PC-9 (cell line): ENCODE data around the gene SLC9A3. TPM values are rescaled to one million over a fixed set of nuclear protein-coding genes. Genes with fewer than 3 reads are reported as not detected.

Experiments used
- BruUV-seq: library from RNA; stranded (reverse); fragments of 400-500 nt; replicated peaks from 2 replicates; lab custom pipeline; 2021; lab: Mats Ljungman, UMichigan
- CTCF ChIA-PET: fragments of 300-600 bp; sonication (Branson Sonifier 250); formaldehyde crosslinking; loops from one replicate; lab custom pipeline; 2022; ENCODE audit warnings: antibody characterized with exemption; lab: Charles Lee
- POLR2A ChIA-PET: fragments of 300-600 bp; sonication (Branson Sonifier 250); formaldehyde crosslinking; loops from one replicate; lab custom pipeline; 2022; ENCODE audit warnings: antibody characterized with exemption; ENCODE audit not compliant: unreplicated experiment; lab: Charles Lee
- DNase-seq, 2 experiments: peaks; one replicate each; pipeline versions ENCODE4 v3.0.0 to v3.0.0-alpha.2; 2015 to 2022; ENCODE audit warnings: mixed read lengths in 1 of 2
- H2AFZ ChIP-seq: fragments of 200-600 bp; sonication (generic); 2 replicates; pipeline ENCODE4 v1.8.1; 2017; ENCODE audit warnings: antibody characterized with exemption
- H3F3A ChIP-seq: fragments of 200-600 bp; sonication (generic); 2 replicates; pipeline ENCODE4 v1.8.1; 2017; ENCODE audit warnings: antibody characterized with exemption, mild to moderate bottlenecking, low read depth; ENCODE audit not compliant: insufficient read depth
- H3K27ac ChIP-seq: fragments of 200-600 bp; sonication (generic); 2 replicates; pipeline ENCODE4 v1.6.1; 2016; ENCODE audit warnings: mixed run types
- H3K27me3 ChIP-seq: fragments of 200-600 bp; sonication (generic); 2 replicates; pipeline ENCODE4 v1.6.1; 2016; ENCODE audit warnings: low read depth, mixed run types; ENCODE audit not compliant: insufficient read depth
- H3K36me3 ChIP-seq: fragments of 200-600 bp; sonication (generic); 2 replicates; pipeline ENCODE4 v1.6.1; 2016; ENCODE audit warnings: low read depth, mixed run types
- H3K4me1 ChIP-seq: fragments of 200-600 bp; sonication (generic); replicated peaks from 2 replicates; pipeline ENCODE4 v1.6.1; 2016; ENCODE audit warnings: mixed run types; ENCODE audit not compliant: insufficient read depth
- H3K4me2 ChIP-seq: fragments of 200-600 bp; sonication (generic); 2 replicates; pipeline ENCODE4 v1.6.1; 2017; ENCODE audit warnings: mixed run types
- H3K4me3 ChIP-seq: fragments of 200-600 bp; sonication (generic); 2 replicates; pipeline ENCODE4 v1.6.1; 2016; ENCODE audit warnings: mixed run types
- H3K79me2 ChIP-seq: fragments of 200-600 bp; sonication (generic); 2 replicates; pipeline ENCODE4 v1.6.1; 2017; ENCODE audit warnings: low read depth, mixed run types
- H3K9me2 ChIP-seq: fragments of 200-600 bp; sonication (generic); 2 replicates; pipeline ENCODE4 v1.8.1; 2017; ENCODE audit warnings: mild to moderate bottlenecking; ENCODE audit not compliant: insufficient read depth
- H3K9me3 ChIP-seq: fragments of 200-600 bp; sonication (generic); 2 replicates; pipeline ENCODE4 v1.8.1; 2016; ENCODE audit warnings: low read depth; ENCODE audit not compliant: insufficient read depth
- H4K20me1 ChIP-seq: fragments of 200-600 bp; sonication (generic); 2 replicates; pipeline ENCODE4 v1.8.1; 2017; ENCODE audit not compliant: insufficient read depth
- CTCF ChIP-seq: fragments of 200-600 bp; sonication (generic); conservative IDR thresholded peaks from 2 replicates; pipeline ENCODE4 v1.6.1; 2017; ENCODE audit warnings: mixed run types, antibody characterized with exemption, mild to moderate bottlenecking, moderate library complexity
- EZH2 ChIP-seq: fragments of 200-600 bp; sonication (generic); IDR thresholded peaks from 2 replicates; pipeline ENCODE4 v1.8.0; 2017; ENCODE audit warnings: antibody characterized with exemption, low read depth
- intact Hi-C: fragments of 100-400 bp; cut with micrococcal nuclease; formaldehyde crosslinking; loops from one replicate; pipeline ENCODE4 v1.10.0; 2022; ENCODE audit not compliant: unreplicated experiment
- total RNA-seq: library from RNA; stranded (reverse); gene quantifications from 2 replicates; pipeline ENCODE4 v1.2.3, GENCODE V29; 2021

The SLC9A3 gene
- total RNA-seq, 1 experiment from 2014 or later, result 5.6 TPM

- TF ChIP-seq EZH2 (no peak), CTCF (no peak)
- Histone ChIP-seq H3K9me3 (no peaks in the 10 kb centered on the region), H3K4me3 (no peak overlapping the region), H4K20me1 (peaks cover 3% of the 10 kb centered on the region; the same call in 1 of the 2 replicates), H2AFZ (no peak overlapping the region), H3K4me2 (no peak overlapping the region), H3K27me3 (no peaks in the 10 kb centered on the region), H3K27ac (no peak overlapping the region), H3F3A (peaks cover 3% of the 10 kb centered on the region; the same call in 1 of the 2 replicates), H3K4me1 (peaks cover 7% of the 10 kb centered on the region), H3K9me2 (no peaks in the 10 kb centered on the region), H3K36me3 (no peaks in the 10 kb centered on the region), H3K79me2 (peaks cover 8% of the 10 kb centered on the region; the same call in 1 of the 2 replicates)
- intact Hi-C loops, result no loop called here
- ChIA-PET CTCF (interaction anchor here (0.6 to 0.7 kb wide), 2 partner anchors 215 to 535 kb away, joined by 3 to 13 read pairs; no protein-coding TSS in a partner anchor), POLR2A (no interaction called here)
- DNase-seq, result no peak
- BruUV-seq, result no TSS peak
Measured at GRCh38 chr5:437281-437771, 86.9 kb downstream of the SLC9A3 start.

- H3K4me1 ChIP-seq, result peaks cover under 1% of the 10 kb centered on the region; the same call in 1 of the 2 replicates
- H3F3A ChIP-seq, result peaks cover 3% of the 10 kb centered on the region; the same call in 1 of the 2 replicates
- no peak for DNase-seq
- no peaks in the 10 kb centered on the region for H3K27me3 ChIP-seq
- H3K79me2 ChIP-seq, result 0 out of 2 replicates have a peak, but pooled peaks cover under 1% of the 10 kb centered on the region
- H3K27ac ChIP-seq, result no peak overlapping the region
- POLR2A ChIA-PET, result no interaction called here
- H3K9me3 ChIP-seq, result no peaks in the 10 kb centered on the region
- BruUV-seq, result no TSS peak
- CTCF ChIA-PET, result interaction anchor here (0.6 to 0.7 kb wide), 3 partner anchors 120 to 536 kb away, joined by 3 to 13 read pairs (median 5); no protein-coding TSS in a partner anchor
- intact Hi-C loops, result loop anchor here (1.0 kb wide), 1 partner anchor 119 kb away; no protein-coding TSS in a partner anchor
- H3K4me2 ChIP-seq, result no peak overlapping the region
- H3K36me3 ChIP-seq, result no peaks in the 10 kb centered on the region
- H3K9me2 ChIP-seq, result no peaks in the 10 kb centered on the region
- H3K4me3 ChIP-seq, result no peak overlapping the region
- H4K20me1 ChIP-seq, result peaks cover 3% of the 10 kb centered on the region; the same call in 1 of the 2 replicates
- TF ChIP-seq CTCF (peak; percentile 61; the same call in 1 of the 2 replicates), EZH2 (no peak)
- H2AFZ ChIP-seq, result no peak overlapping the region
Measured at GRCh38 chr5:436641-436975, 87.6 kb downstream of the SLC9A3 start.

GRCh38 chr5:435961-436640 is 88.1 kb downstream of the SLC9A3 start:
- H3K27me3 ChIP-seq, result no peaks in the 10 kb centered on the region
- intact Hi-C loops, result loop anchor here (1.0 kb wide), 1 partner anchor 119 kb away; no protein-coding TSS in a partner anchor
- H3F3A ChIP-seq, result peaks cover 3% of the 10 kb centered on the region; the same call in 1 of the 2 replicates
- H3K79me2 ChIP-seq, result no peaks in the 10 kb centered on the region
- peak; percentile 78 for TF ChIP-seq CTCF
- no peak for TF ChIP-seq EZH2
- no peak overlapping the region for H3K4me3 ChIP-seq
- no peaks in the 10 kb centered on the region for H3K36me3 ChIP-seq
- H3K4me1 ChIP-seq, result no peaks in the 10 kb centered on the region
- BruUV-seq, result no TSS peak
- peak in 1 of 2 experiments; percentile 63 for DNase-seq
- H3K9me2 ChIP-seq, result no peaks in the 10 kb centered on the region
- H3K27ac ChIP-seq, result no peak overlapping the region
- no peak overlapping the region for H2AFZ ChIP-seq
- peaks cover 3% of the 10 kb centered on the region; the same call in 1 of the 2 replicates for H4K20me1 ChIP-seq
- ChIA-PET CTCF (interaction anchor here (0.6 kb wide), 1 partner anchor 119 kb away, joined by 5 read pairs; no protein-coding TSS in a partner anchor), POLR2A (no interaction called here)
- no peaks in the 10 kb centered on the region for H3K9me3 ChIP-seq
- no peak overlapping the region for H3K4me2 ChIP-seq
